K562 (cell line): ENCODE data around the gene CUTA. TPM values are rescaled to one million over a fixed set of nuclear protein-coding genes. Genes with fewer than 3 reads are reported as not detected.

ENCODE experiments used
- ATAC-seq: fragments of 200-7000 bp; cut with Tn5 transposase; 3 replicates; pipeline ENCODE4 v1.9.1; 2020; ENCODE audit warnings: moderate library complexity
- Bru-seq: library from RNA; stranded (reverse); fragments of 400-500 nt; gene quantifications from one replicate; lab custom pipeline; 2021; lab: Mats Ljungman, UMichigan
- BruChase-seq, 2 experiments: library from RNA; stranded (reverse); fragments of 400-500 nt; gene quantifications; one replicate each; lab custom pipeline; 2021; lab: Mats Ljungman, UMichigan
- BruUV-seq: library from RNA; stranded (reverse); fragments of 400-500 nt; replicated peaks from 2 replicates; lab custom pipeline; 2021; lab: Mats Ljungman, UMichigan
- CTCF ChIA-PET: fragments of 300-600 bp; formaldehyde crosslinking; extraction: SDS; loops from one replicate; lab custom pipeline; 2021; ENCODE audit warnings: low intra/inter-chr PET ratio; lab: Yijun Ruan, JAX
- POLR2A ChIA-PET: fragments of 300-600, 350-650 bp; sonication (Branson Sonifier 250); formaldehyde crosslinking; extraction: SDS; loops from one replicate; lab custom pipeline; 2021; ENCODE audit warnings: antibody characterized with exemption, inconsistent platforms; lab: Yijun Ruan, JAX
- DNase-seq, 4 experiments: peaks; one replicate each; pipeline versions ENCODE4 v3.0.0 to v3.0.0-alpha.2; 2011 to 2018; ENCODE audit warnings: low spot score in 3 of 4, mixed read lengths in 3 of 4; ENCODE audit errors: extremely low read depth in 1 of 4
- FAIRE-seq: peaks from 2 replicates; lab custom pipeline; 2011; peaks lifted over from hg19 to GRCh38; lab: Jason Lieb, UNC
- H2AFZ ChIP-seq: 2 replicates; pipeline ENCODE4 v1.6.0; 2011; ENCODE audit warnings: low read depth, low read length, control low read depth, inconsistent platforms
- H3K27ac ChIP-seq: fragments of 200-600 bp; 3 replicates; pipeline ENCODE4 v1.8.0; 2011; ENCODE audit warnings: low read depth, mild to moderate bottlenecking, control low read depth, inconsistent platforms, low read length, moderate library complexity, mixed read lengths; ENCODE audit errors: extremely low read depth
- H3K27me3 ChIP-seq, 2 experiments: fragments of 300-600 bp in 1 of 2; 2 replicates in 1 of 2; 3 replicates in 1 of 2; pipeline versions ENCODE4 v1.6.0 to v1.8.0; 2011; ENCODE audit warnings: inconsistent platforms in 2 of 2, low read length in 2 of 2, mild to moderate bottlenecking in 1 of 2, mixed read lengths in 1 of 2, moderate library complexity in 1 of 2; ENCODE audit not compliant: control insufficient read depth in 2 of 2, insufficient read depth in 2 of 2
- H3K36me3 ChIP-seq: fragments of 300-600 bp; 3 replicates; pipeline ENCODE4 v1.8.0; 2011; ENCODE audit warnings: mild to moderate bottlenecking, low read length, inconsistent platforms; ENCODE audit not compliant: control insufficient read depth, insufficient read depth
- H3K4me1 ChIP-seq, 2 experiments: fragments of 200-600 bp in 1 of 2; replicated peaks in 1 of 2; 2 replicates in 1 of 2; 3 replicates in 1 of 2; pipeline versions ENCODE4 v1.5.1 to v1.8.0; 2011; ENCODE audit warnings: inconsistent platforms in 2 of 2, low read length in 2 of 2, mild to moderate bottlenecking in 1 of 2, mixed read lengths in 1 of 2, moderate library complexity in 1 of 2; ENCODE audit not compliant: control insufficient read depth in 2 of 2, insufficient read depth in 2 of 2
- H3K4me2 ChIP-seq: 2 replicates; pipeline ENCODE4 v1.6.1; 2011; ENCODE audit warnings: low read length, control low read depth, inconsistent platforms, mixed read lengths; ENCODE audit not compliant: insufficient read depth
- H3K4me3 ChIP-seq: fragments of 200-600 bp; sonication (generic), shearing (Covaris generic); 2 replicates; pipeline ENCODE4 v1.5.1; 2016; ENCODE audit warnings: control low read depth, inconsistent platforms
- H3K79me2 ChIP-seq: fragments of 200-600 bp; 3 replicates; pipeline ENCODE4 v1.8.0; 2011; ENCODE audit warnings: low read length, inconsistent platforms; ENCODE audit not compliant: control insufficient read depth, insufficient read depth
- H3K9ac ChIP-seq, 2 experiments: 2 replicates each; pipeline versions ENCODE4 v1.6.0 to v1.6.1; 2011; ENCODE audit warnings: low read depth in 2 of 2, low read length in 2 of 2, control low read depth in 1 of 2, inconsistent platforms in 1 of 2, mild to moderate bottlenecking in 1 of 2, mixed read lengths in 1 of 2; ENCODE audit not compliant: insufficient read depth in 1 of 2
- H3K9me1 ChIP-seq: one replicate; pipeline ENCODE4 v1.6.0; 2011; ENCODE audit warnings: inconsistent platforms, mild to moderate bottlenecking, low read length, moderate library complexity; ENCODE audit not compliant: control insufficient read depth, insufficient read depth
- H3K9me3 ChIP-seq: replicated peaks from 2 replicates; pipeline ENCODE4 v1.5.1; 2011; ENCODE audit warnings: low read depth, low read length, inconsistent platforms; ENCODE audit not compliant: control insufficient read depth, insufficient read depth
- H4K20me1 ChIP-seq: replicated peaks from 2 replicates; pipeline ENCODE4 v1.6.1; 2011; ENCODE audit warnings: low read length, inconsistent platforms, mixed read lengths; ENCODE audit not compliant: control insufficient read depth, insufficient read depth
- DPF2 ChIP-seq: fragments of 450-650 bp; IDR thresholded peaks from 2 replicates; pipeline ENCODE4 v1.6.1; 2016
- EGR1 ChIP-seq: fragments of 450-650 bp; conservative IDR thresholded peaks from 2 replicates; pipeline ENCODE4 v1.6.1; 2017; ENCODE audit warnings: mild to moderate bottlenecking
- GABPB1 ChIP-seq: sonication (generic); formaldehyde crosslinking; IDR thresholded peaks from 2 replicates; pipeline ENCODE4 v1.8.0; 2022; ENCODE audit warnings: mild to moderate bottlenecking, missing genetic modification reagents
- HDGF ChIP-seq: fragments of 450-650 bp; IDR thresholded peaks from 2 replicates; pipeline ENCODE4 v1.6.1; 2016
- MBD2 ChIP-seq: sonication (generic); IDR thresholded peaks from 2 replicates; pipeline ENCODE4 v1.6.1; 2016; ENCODE audit warnings: low read depth, borderline replicate concordance
- RHOXF2B ChIP-seq: fragments of 250-450 bp; sonication (Bioruptor Pico); conservative IDR thresholded peaks from 2 replicates; pipeline ENCODE4 v1.5.1; 2021
- SP1 ChIP-seq: sonication (generic); formaldehyde crosslinking; IDR thresholded peaks from 2 replicates; pipeline ENCODE4 v1.8.1; 2022; ENCODE audit warnings: mild to moderate bottlenecking, missing genetic modification reagents
- SUPT5H ChIP-seq: fragments of 450-650 bp; IDR thresholded peaks from 2 replicates; pipeline ENCODE4 v1.6.1; 2016
- ZBTB2 ChIP-seq: fragments of 450-650 bp; IDR thresholded peaks from 2 replicates; pipeline ENCODE4 v1.6.1; 2016; ENCODE audit warnings: antibody characterized with exemption
- ZKSCAN3 ChIP-seq: fragments of 250-450 bp; sonication (Bioruptor Pico); IDR thresholded peaks from 2 replicates; pipeline ENCODE4 v1.4.0; 2020
- ZNF449 ChIP-seq: fragments of 250-450 bp; sonication (Bioruptor Pico); IDR thresholded peaks from 2 replicates; pipeline ENCODE4 v1.8.0; 2022; ENCODE audit warnings: moderate library complexity, mild to moderate bottlenecking, inconsistent platforms
- WGBS: fragments of 100-300 bp; shearing (Covaris generic); methylation state at CpG from one replicate; pipeline ENCODE4 v1.1.6; 2016; ENCODE audit warnings: low coverage, mixed read lengths; ENCODE audit not compliant: insufficient coverage; ENCODE audit errors: missing lambda C conversion rate; 5-methylcytosine and 5-hydroxymethylcytosine counted together
- in situ Hi-C: fragments of 300-500 bp; cut with MboI; formaldehyde crosslinking; loops from 4 replicates; pipeline ENCODE4 v1.15.0; 2018; ENCODE audit warnings: inconsistent platforms, mixed read lengths
- intact Hi-C: fragments of 100-400 bp; cut with micrococcal nuclease; formaldehyde crosslinking; loops from 2 replicates; pipeline ENCODE4 v1.14.2; 2022
- long read RNA-seq, 3 experiments: library from polyadenylated mRNA in 2 of 3; library from RNA in 1 of 3; unstranded in 2 of 3; stranded (forward) in 1 of 3; transcript quantifications; one replicate each; pipeline ENCODE4 v2.0.0, GENCODE V29; 2019 to 2022
- polyA minus RNA-seq, 3 experiments: library from RNA; depleted of rRNA, polyadenylated mRNA; stranded (reverse); fragments of >200 nt; gene quantifications; 2 replicates each; pipeline ENCODE4 v1.2.3, GENCODE V29; 2011
- polyA plus RNA-seq, 8 experiments: library from polyadenylated mRNA; depleted of rRNA in 4 of 8; stranded (reverse) in 5 of 8; unstranded in 3 of 8; fragments of >200 nt; fragmentation: Nextera tagmentation in 2 of 8; fragmentation: Illumina TruSeq in 1 of 8; extraction: Ambion mirVana in 2 of 8; extraction: Trizol in 1 of 8; gene quantifications; 2 replicates each; pipeline versions ENCODE4 v1.2.1 to v1.2.3, GENCODE V29; 2011 to 2014; ENCODE audit warnings: inconsistent platforms in 1 of 8, missing spikeins in 1 of 8
- total RNA-seq, 7 experiments: library from RNA; depleted of rRNA in 6 of 7; stranded (reverse); fragments of >200 nt in 6 of 7; fragmentation: Illumina TruSeq in 2 of 7; extraction: Trizol in 2 of 7; gene quantifications; 2 replicates each; pipeline versions ENCODE4 v1.2.1 to v1.2.3, GENCODE V29; 2011 to 2021; ENCODE audit warnings: low replicate concordance in 1 of 7

The CUTA gene
- total RNA-seq (2011; cell fraction: chromatin; rRNA removed; ENCODE audit: low replicate concordance), result 90.7 and 171 TPM in 2 replicates
- total RNA-seq (2011; cell fraction: nucleolus; rRNA removed), result 247 and 251 TPM in 2 replicates
- 190 and 192 TPM in 2 replicates for total RNA-seq (2011; cell fraction: nucleoplasm; rRNA removed)
- total RNA-seq (2014; rRNA removed) (310 and 413 TPM in 2 replicates), total RNA-seq (2014; rRNA removed; fragmentation: Illumina TruSeq; extraction: Trizol) (192 and 203 TPM in 2 replicates), total RNA-seq (2015; rRNA removed; fragmentation: Illumina TruSeq; extraction: Trizol) (316 and 317 TPM in 2 replicates), total RNA-seq (2021) (369 and 372 TPM in 2 replicates), polyA plus RNA-seq (2011; rRNA removed) (166 and 178 TPM in 2 replicates), polyA plus RNA-seq (2014; fragmentation: Illumina TruSeq; extraction: Trizol) (264 and 434 TPM in 2 replicates), polyA plus RNA-seq (2014; fragmentation: Nextera tagmentation; extraction: Ambion mirVana) (100 to 1,000 TPM; 653 to 682 TPM), polyA plus RNA-seq (2014; rRNA removed) (296 and 360 TPM in 2 replicates), polyA minus RNA-seq (2011; rRNA and poly(A)+ RNA removed) (142 and 158 TPM in 2 replicates), Bru-seq, nascent RNA (percentile 96 among the genes with signal in this experiment), BruChase-seq, experiment 1, labeled RNA remaining after a 2-hour chase (percentile 94 among the genes with signal in this experiment), BruChase-seq, experiment 2, labeled RNA remaining after a 6-hour chase (percentile 95 among the genes with signal in this experiment)
- polyA plus RNA-seq (2011; cell fraction: cytosol; rRNA removed), result 269 and 458 TPM in 2 replicates
- polyA plus RNA-seq (2011; cell fraction: nucleus; rRNA removed), result 356 and 369 TPM in 2 replicates
- polyA plus RNA-seq (2012), result 506 and 529 TPM in 2 replicates
- 90.0 and 120 TPM in 2 replicates for polyA minus RNA-seq (2011; cell fraction: cytosol; rRNA and poly(A)+ RNA removed)
- 56.4 and 86.2 TPM in 2 replicates for polyA minus RNA-seq (2011; cell fraction: nucleus; rRNA and poly(A)+ RNA removed)
- long read RNA-seq, experiment 1, transcript CUTA-205 (5 exons, 1,054 nt), result minor isoform, 127 of 423 reads
- long read RNA-seq, experiment 1, transcript CUTA-210 (6 exons, 769 nt), result major isoform, 129 of 423 reads
- long read RNA-seq, experiment 1, transcript CUTA-203 (6 exons, 937 nt), result minor isoform, 89 of 423 reads
- long read RNA-seq, experiment 1, transcript CUTA-214 (6 exons, 661 nt), result minor isoform, 33 of 423 reads
- long read RNA-seq, experiment 1, partial matches to known transcripts, result 8 of 423 reads
- long read RNA-seq, experiment 1, other reads (novel, unspliced or antisense), result 26 of 423 reads
- long read RNA-seq, experiment 2, transcript CUTA-210 (6 exons, 769 nt), result minor isoform, 54 of 345 reads
- long read RNA-seq, experiment 2, transcript CUTA-205 (5 exons, 1,054 nt), result major isoform, 146 of 345 reads
- long read RNA-seq, experiment 2, transcript CUTA-203 (6 exons, 937 nt), result minor isoform, 78 of 345 reads
- long read RNA-seq, experiment 2, transcript CUTA-214 (6 exons, 661 nt), result minor isoform, 42 of 345 reads
- long read RNA-seq, experiment 2, partial matches to known transcripts, result 6 of 345 reads
- long read RNA-seq, experiment 2, other reads (novel, unspliced or antisense), result 13 of 345 reads
- long read RNA-seq, experiment 3, transcript CUTA-214 (6 exons, 661 nt), result minor isoform, 26 of 218 reads
- long read RNA-seq, experiment 3, transcript CUTA-205 (5 exons, 1,054 nt), result minor isoform, 54 of 218 reads
- long read RNA-seq, experiment 3, transcript CUTA-203 (6 exons, 937 nt), result major isoform, 82 of 218 reads
- long read RNA-seq, experiment 3, transcript CUTA-210 (6 exons, 769 nt), result minor isoform, 33 of 218 reads
- long read RNA-seq, experiment 3, partial matches to known transcripts, result 1 of 218 reads
- long read RNA-seq, experiment 3, other reads (novel, unspliced or antisense), result 19 of 218 reads

GRCh38 chr6:33417903-33418689 is at the start of gene CUTA:
Gene CUTA, minus strand, starts transcription at chr6:33418107. Its CDS starts 107 bp downstream, at chr6:33418000.
- Histone ChIP-seq H3K9me3 (no peaks in the 10 kb centered on the region), H3K27me3 (no peaks in the 10 kb centered on the region), H3K36me3 (peaks cover 40% of the 10 kb centered on the region; the same call in 2 of the 3 replicates), H3K4me2 (peak within 1 kb of the TSS; percentile 99), H3K4me1 (peaks cover 40 to 43% of the 10 kb centered on the region in 2 experiments), H3K9me1 (no peaks in the 10 kb centered on the region), H3K4me3 (peak within 1 kb of the TSS; percentile 84), H4K20me1 (peaks cover 5% of the 10 kb centered on the region), H3K9ac (peak within 1 kb of the TSS; percentile 82 to 92), H3K79me2 (peaks cover 36% of the 10 kb centered on the region), H3K27ac (peak within 1 kb of the TSS; percentile 95), H2AFZ (peak within 1 kb of the TSS; percentile 81)
- intact Hi-C loops (loop anchor here (1.0 to 2.0 kb wide), 4 partner anchors 8 to 213 kb away; partner anchors contain the start of genes B3GALT4, HSD17B8 and KIFC1), in situ Hi-C loops (no loop called here)
- DNase-seq, result peak; percentile 95 to 100 (median 97)
- FAIRE-seq, result peak; percentile 100
- peak; percentile 93 for ATAC-seq
- no TSS peak for BruUV-seq
- WGBS, result under 1% methylated on average over 51 of the region's 51 CpGs
- POLR2A ChIA-PET, result interaction anchor here (0.6 to 1.7 kb wide), 8 partner anchors 9 to 718 kb away, joined by 3 to 10 read pairs (median 4); partner anchors contain the start of genes PFDN6, WDR46, ZBTB22 and ZBTB9
- CTCF ChIA-PET, result interaction anchor here (0.6 to 1.8 kb wide), 3 partner anchors 8 to 138 kb away, joined by 3 to 5 read pairs (median 3); no protein-coding TSS in a partner anchor
- TF ChIP-seq RHOXF2B (CRISPR knock-in tag) (peak; percentile 80; the same call in 1 of the 2 replicates), SP1 (CRISPR knock-in tag) (peak; percentile 99), GABPB1 (CRISPR knock-in tag) (peak; percentile 92), ZBTB2 (peak; percentile 73), MBD2 (peak; percentile 77; the same call in 1 of the 2 replicates), ZNF449 (CRISPR knock-in tag) (no peak), DPF2 (peak; percentile 75; the same call in 1 of the 2 replicates), SUPT5H (peak; percentile 83), ZKSCAN3 (CRISPR knock-in tag) (no peak), HDGF (no peak), EGR1 (peak; percentile 43)
